GM08714 (cell line): ENCODE data around the gene MEP1B.
"Not testable (repeated sequence)": the region's sequence is repeated elsewhere in the genome, so short reads cannot be mapped to it uniquely, and the experiment has no call there.

Experiments used
- H3K4me3 ChIP-seq: fragments of 200-500 bp; sonication (Bioruptor generic); 2 replicates; pipeline ENCODE4 v1.5.1; 2014; ENCODE audit warnings: mild to moderate bottlenecking, low read length, inconsistent platforms
- ZNF274 ChIP-seq: IDR thresholded peaks from 2 replicates; pipeline ENCODE4 v1.6.1; 2012; ENCODE audit warnings: mild to moderate bottlenecking, low read depth, low read length

The MEP1B gene

GRCh38 chr18:32183503-32183902 lies 6.3 kb upstream of the MEP1B start:
- TF ChIP-seq ZNF274 = no peak
- no peak overlapping the region for H3K4me3 ChIP-seq

GRCh38 chr18:32190209-32190608 lies 370 bp downstream of the MEP1B start:
- TF ChIP-seq ZNF274 = no peak
- H3K4me3 ChIP-seq = no peak overlapping the region

- TF ChIP-seq ZNF274 = no peak
- no peak overlapping the region for H3K4me3 ChIP-seq
These were observed 6.3 kb downstream of the MEP1B start for GRCh38 chr18:32195881-32196815.

GRCh38 chr18:32200766-32201165 lies 10.9 kb downstream of the MEP1B start:
- no peak overlapping the region for H3K4me3 ChIP-seq
- no peak for TF ChIP-seq ZNF274

- no peak overlapping the region for H3K4me3 ChIP-seq
- TF ChIP-seq ZNF274 = no peak
These were observed 12.3 kb downstream of the MEP1B start for GRCh38 chr18:32201948-32202672.

- H3K4me3 ChIP-seq = no peak overlapping the region
- TF ChIP-seq ZNF274 = no peak
These were observed 18.2 kb downstream of the MEP1B start for GRCh38 chr18:32208023-32208422.

GRCh38 chr18:32208577-32208976 lies 18.7 kb downstream of the MEP1B start:
- no peak for TF ChIP-seq ZNF274
- no peak overlapping the region for H3K4me3 ChIP-seq

GRCh38 chr18:32209685-32210445 lies 20.0 kb downstream of the MEP1B start:
- no peak for TF ChIP-seq ZNF274
- H3K4me3 ChIP-seq = no peak overlapping the region

- no peak overlapping the region for H3K4me3 ChIP-seq
- no peak for TF ChIP-seq ZNF274
These were observed 23.9 kb downstream of the MEP1B start for GRCh38 chr18:32213693-32214092.

GRCh38 chr18:32216390-32216789 lies 26.6 kb downstream of the MEP1B start:
- no peak for TF ChIP-seq ZNF274
- no peak overlapping the region for H3K4me3 ChIP-seq

GRCh38 chr18:32219431-32220018 lies 29.7 kb downstream of the MEP1B start:
- TF ChIP-seq ZNF274 = no peak
- no peak overlapping the region for H3K4me3 ChIP-seq

GRCh38 chr18:32233348-32233747 lies 43.5 kb downstream of the MEP1B start:
- not testable (repeated sequence) for H3K4me3 ChIP-seq

GRCh38 chr18:32237049-32237448 lies 47.2 kb downstream of the MEP1B start:
- no peak overlapping the region for H3K4me3 ChIP-seq
- no peak for TF ChIP-seq ZNF274

- H3K4me3 ChIP-seq = no peak overlapping the region
- TF ChIP-seq ZNF274 = no peak
These were observed 48.9 kb downstream of the MEP1B start for GRCh38 chr18:32238635-32239268.
